Fibroblast of upper back skin (primary cell): ENCODE results near the gene TJP3.
A peak's percentile ranks its signal among the peaks of the same experiment; 100 is the strongest.

Experiments used
- DNase-seq: peaks from one replicate; pipeline ENCODE4 v3.0.0-alpha.2; 2013

The TJP3 gene

GRCh38 chr19:3716147-3716668, 8.0 kb downstream of the TJP3 start:
- DNase-seq = no peak

GRCh38 chr19:3719868-3720267, 11.7 kb downstream of the TJP3 start:
- DNase-seq = no peak

GRCh38 chr19:3720349-3720917, 12.2 kb downstream of the TJP3 start:
- no peak for DNase-seq

GRCh38 chr19:3721131-3721886, 13.1 kb downstream of the TJP3 start:
- peak; percentile 72 for DNase-seq

- no peak for DNase-seq
Measured at GRCh38 chr19:3721887-3722442, 13.8 kb downstream of the TJP3 start.

GRCh38 chr19:3722443-3723109, 14.4 kb downstream of the TJP3 start:
- DNase-seq = no peak

- DNase-seq = no peak
Measured at GRCh38 chr19:3723110-3723488, 14.9 kb downstream of the TJP3 start.

GRCh38 chr19:3723883-3724282, 15.7 kb downstream of the TJP3 start:
- DNase-seq = no peak

GRCh38 chr19:3725121-3725520, 16.9 kb downstream of the TJP3 start:
- no peak for DNase-seq

- DNase-seq = no peak
Measured at GRCh38 chr19:3725640-3726310, 17.6 kb downstream of the TJP3 start.

- DNase-seq = no peak
Measured at GRCh38 chr19:3730457-3730958, 22.3 kb downstream of the TJP3 start.

GRCh38 chr19:3732108-3732507, 23.9 kb downstream of the TJP3 start:
- no peak for DNase-seq

- no peak for DNase-seq
Measured at GRCh38 chr19:3733549-3734309, 25.5 kb downstream of the TJP3 start.

GRCh38 chr19:3734310-3734600, 26.1 kb downstream of the TJP3 start:
- DNase-seq = no peak

GRCh38 chr19:3736106-3736724, 28.0 kb downstream of the TJP3 start:
- DNase-seq = no peak

GRCh38 chr19:3737487-3738205, 29.5 kb downstream of the TJP3 start:
- DNase-seq = no peak

- DNase-seq = no peak
Measured at GRCh38 chr19:3738477-3739220, 30.5 kb downstream of the TJP3 start.

- no peak for DNase-seq
Measured at GRCh38 chr19:3740431-3740830, 32.2 kb downstream of the TJP3 start.

- DNase-seq = no peak
Measured at GRCh38 chr19:3743486-3743885, 35.3 kb downstream of the TJP3 start.

- DNase-seq = no peak
Measured at GRCh38 chr19:3745363-3746045, 37.3 kb downstream of the TJP3 start.
